Right lobe of liver (tissue), 4 donors: ENCODE results near the gene ANAPC5.
A peak's percentile ranks its signal among the peaks of the same experiment; 100 is the strongest.

Experiments used
- CTCF ChIP-seq, 4 donors: fragments of 200-600 bp in 3 of 4; fragments of 450-650 bp in 1 of 4; IDR thresholded peaks; one replicate each; pipeline versions ENCODE4 v1.5.1 to v1.8.0; 2016 to 2022; ENCODE audit warnings: antibody characterized with exemption in 4 of 4, mild to moderate bottlenecking in 2 of 4
- POLR2A ChIP-seq: fragments of 450-650 bp; IDR thresholded peaks from one replicate; pipeline ENCODE4 v1.6.1; 2017; ENCODE audit warnings: antibody characterized with exemption, mild to moderate bottlenecking
- donor health status: DM: no; HTN: no; CAD: no.
- donor health status: DM: no; HTN: no; CAD: no.
- donor health status: DM: no; HTN: yes; CAD: no.

- TF ChIP-seq POLR2A = no peak
- TF ChIP-seq CTCF (IDR thresholded peaks at IDR 0.05) = peak; percentile 82 to 92 (median 90)
Measured at GRCh38 chr12:121334513-121335343, 17.5 kb downstream of the ANAPC5 start.
